SU-DHL-6 (cell line): ENCODE measurements around the gene UBR4.

Source experiments
- EZH2phosphoT487 ChIP-seq: fragments of 200-600 bp; sonication (generic), shearing (Covaris generic); conservative IDR thresholded peaks from 2 replicates; pipeline ENCODE4 v1.6.1; 2018; ENCODE audit warnings: mild to moderate bottlenecking, antibody characterized with exemption, low read length, moderate library complexity, mixed read lengths
- TF ChIP-seq, protein P1 (sequence below): fragments of 200-600 bp; sonication (generic); IDR thresholded peaks from one replicate; pipeline ENCODE4 v1.5.1; 2017; ENCODE audit warnings: antibody characterized with exemption, mild to moderate bottlenecking, low read length, moderate library complexity; ENCODE audit not compliant: insufficient read depth, poor library complexity, severe bottlenecking

DNA sequence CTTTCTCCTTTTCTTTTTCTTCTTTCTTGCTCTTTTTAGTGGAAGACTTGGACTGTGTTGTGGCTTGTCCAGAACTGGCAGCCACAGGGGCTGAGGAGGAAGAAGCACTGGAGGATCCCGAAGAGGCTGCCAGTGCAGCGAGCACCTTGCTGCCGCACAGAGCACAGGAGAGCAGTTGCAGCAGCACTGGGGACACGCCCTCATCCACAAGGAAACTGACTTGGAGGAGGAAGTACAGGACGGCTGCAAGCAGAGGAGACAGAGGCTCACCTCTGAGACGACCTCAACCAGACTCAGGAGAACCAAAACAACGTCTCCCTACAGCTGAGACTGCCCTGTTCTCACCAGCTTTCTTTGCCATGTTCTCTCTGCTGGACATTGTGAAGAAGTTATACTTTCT, 88.9 kb downstream of the UBR4 start:
- TF ChIP-seq, protein P1, sequence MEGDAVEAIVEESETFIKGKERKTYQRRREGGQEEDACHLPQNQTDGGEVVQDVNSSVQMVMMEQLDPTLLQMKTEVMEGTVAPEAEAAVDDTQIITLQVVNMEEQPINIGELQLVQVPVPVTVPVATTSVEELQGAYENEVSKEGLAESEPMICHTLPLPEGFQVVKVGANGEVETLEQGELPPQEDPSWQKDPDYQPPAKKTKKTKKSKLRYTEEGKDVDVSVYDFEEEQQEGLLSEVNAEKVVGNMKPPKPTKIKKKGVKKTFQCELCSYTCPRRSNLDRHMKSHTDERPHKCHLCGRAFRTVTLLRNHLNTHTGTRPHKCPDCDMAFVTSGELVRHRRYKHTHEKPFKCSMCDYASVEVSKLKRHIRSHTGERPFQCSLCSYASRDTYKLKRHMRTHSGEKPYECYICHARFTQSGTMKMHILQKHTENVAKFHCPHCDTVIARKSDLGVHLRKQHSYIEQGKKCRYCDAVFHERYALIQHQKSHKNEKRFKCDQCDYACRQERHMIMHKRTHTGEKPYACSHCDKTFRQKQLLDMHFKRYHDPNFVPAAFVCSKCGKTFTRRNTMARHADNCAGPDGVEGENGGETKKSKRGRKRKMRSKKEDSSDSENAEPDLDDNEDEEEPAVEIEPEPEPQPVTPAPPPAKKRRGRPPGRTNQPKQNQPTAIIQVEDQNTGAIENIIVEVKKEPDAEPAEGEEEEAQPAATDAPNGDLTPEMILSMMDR: no peak
- no peak for TF ChIP-seq EZH2phosphoT487
